H1 (cell line): ENCODE data around the gene CALCR. TPM values are rescaled to one million over a fixed set of nuclear protein-coding genes. Genes with fewer than 3 reads are reported as not detected.

Experiments used
- CHD7 ChIP-seq: fragments of 300-600 bp; sonication (generic); IDR thresholded peaks from 2 replicates; pipeline ENCODE4 v1.7.1; 2012; ENCODE audit warnings: low read length, moderate library complexity, mild to moderate bottlenecking, inconsistent platforms; ENCODE audit not compliant: insufficient replicate concordance
- CTCF ChIP-seq, 3 experiments: IDR thresholded peaks; 1 replicate in 2 of 3; 2 replicates in 1 of 3; pipeline versions ENCODE4 v1.5.1 to v1.6.1; 2011; ENCODE audit warnings: low read length in 3 of 3, mild to moderate bottlenecking in 3 of 3, inconsistent platforms in 2 of 3, low read depth in 1 of 3, moderate library complexity in 1 of 3; ENCODE audit not compliant: insufficient read depth in 1 of 3; ENCODE audit errors: control extremely low read depth in 1 of 3
- FOSL1 ChIP-seq: IDR thresholded peaks from 2 replicates; pipeline ENCODE4 v1.6.1; 2011; ENCODE audit warnings: mild to moderate bottlenecking, low read depth, low read length, moderate library complexity; ENCODE audit not compliant: insufficient read depth
- KDM1A ChIP-seq: fragments of 200-600, 300-600 bp; sonication (generic); IDR thresholded peaks from 2 replicates; pipeline ENCODE4 v1.7.1; 2016; ENCODE audit warnings: mild to moderate bottlenecking, low read length, borderline replicate concordance
- MAX ChIP-seq: IDR thresholded peaks from 2 replicates; pipeline ENCODE4 v1.6.1; 2012; ENCODE audit warnings: inconsistent platforms
- RBBP5 ChIP-seq: IDR thresholded peaks from 2 replicates; pipeline ENCODE4 v1.7.1; 2012; ENCODE audit warnings: low read depth, mild to moderate bottlenecking, inconsistent platforms, low read length, moderate library complexity, borderline replicate concordance
- SIN3A ChIP-seq, 2 experiments: IDR thresholded peaks in 1 of 2; conservative IDR thresholded peaks in 1 of 2; 2 replicates each; pipeline ENCODE4 v1.6.1; 2011 to 2012; ENCODE audit warnings: low read length in 2 of 2, improper control_type of control experiment in 1 of 2, low read depth in 1 of 2, mild to moderate bottlenecking in 1 of 2
- TAF1 ChIP-seq: IDR thresholded peaks from 2 replicates; pipeline ENCODE4 v1.6.1; 2011; ENCODE audit warnings: mild to moderate bottlenecking, low read depth, low read length
- polyA plus RNA-seq, 7 experiments: library from polyadenylated mRNA; depleted of rRNA in 3 of 7; stranded (reverse) in 5 of 7; unstranded in 2 of 7; fragments of >200 nt in 5 of 7; fragments of 200-250 nt in 2 of 7; gene quantifications; 1 replicate in 5 of 7; 2 replicates in 1 of 7; 4 replicates in 1 of 7; pipeline versions ENCODE4 v1.2.1 to v1.2.3, GENCODE V29; 2011 to 2013; ENCODE audit warnings: missing spikeins in 2 of 7, mixed read lengths in 2 of 7
- total RNA-seq: library from RNA; stranded (reverse); fragmentation: NEBNext Ultra II Directional; extraction: Animal tissue kit (Norgen Biotek cat#: 25700); gene quantifications from 2 replicates; pipeline ENCODE4 v1.2.1, GENCODE V29; 2021

CALCR gene
- total and polyA plus RNA-seq, 2 of the 8 experiments (the other 6 are each of a cell fraction or from before 2014, with no cell fraction given), result 1.0 to 3.6 TPM

GRCh38 chr7:93453262-93453661 lies 121.3 kb downstream of the CALCR start (continued):
- TF ChIP-seq CHD7 (no peak), MAX (no peak), FOSL1 (no peak), TAF1 (no peak), KDM1A (no peak), RBBP5 (no peak), CTCF (IDR thresholded peaks at IDR 0.05; ENCODE audit: control extremely low read depth in 1 of 3, insufficient read depth in 1 of 3, low read depth in 1 of 3, low read length in 3 of 3) (no peak), SIN3A (conservative IDR thresholded peaks at IDR 0.05 in 1 of 2, IDR thresholded peaks at IDR 0.05 in 1 of 2; ENCODE audit: low read depth in 1 of 2, low read length in 2 of 2) (no peak)
